ENCODE results near the gene TMEM213.

DNA sequence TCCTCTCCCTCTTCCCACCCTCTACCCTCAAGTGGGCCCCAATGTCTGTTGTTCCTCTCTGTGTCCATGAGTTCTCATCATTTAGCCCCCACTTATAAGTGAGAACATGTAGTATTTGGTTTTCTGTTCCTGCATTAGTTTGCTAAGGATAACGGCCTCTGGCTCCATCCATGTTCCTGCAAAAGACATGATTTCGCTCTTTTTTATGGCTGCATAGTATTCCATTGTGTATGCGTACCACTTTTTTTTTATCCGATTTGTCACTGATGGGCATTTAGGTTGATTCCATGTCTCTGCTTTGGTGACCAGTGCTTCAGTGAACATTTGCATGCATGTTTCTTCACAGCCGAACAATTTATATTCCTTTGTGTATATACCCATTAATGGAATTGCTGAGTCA, 51.9 kb downstream of the TMEM213 start:
- no peak for TF ChIP-seq BACH1 (IDR thresholded peaks at IDR 0.05; ENCODE audit: low read length)
- TF ChIP-seq, protein P1, sequence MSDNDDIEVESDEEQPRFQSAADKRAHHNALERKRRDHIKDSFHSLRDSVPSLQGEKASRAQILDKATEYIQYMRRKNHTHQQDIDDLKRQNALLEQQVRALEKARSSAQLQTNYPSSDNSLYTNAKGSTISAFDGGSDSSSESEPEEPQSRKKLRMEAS (IDR thresholded peaks at IDR 0.05): no peak
- TF ChIP-seq, protein P2, sequence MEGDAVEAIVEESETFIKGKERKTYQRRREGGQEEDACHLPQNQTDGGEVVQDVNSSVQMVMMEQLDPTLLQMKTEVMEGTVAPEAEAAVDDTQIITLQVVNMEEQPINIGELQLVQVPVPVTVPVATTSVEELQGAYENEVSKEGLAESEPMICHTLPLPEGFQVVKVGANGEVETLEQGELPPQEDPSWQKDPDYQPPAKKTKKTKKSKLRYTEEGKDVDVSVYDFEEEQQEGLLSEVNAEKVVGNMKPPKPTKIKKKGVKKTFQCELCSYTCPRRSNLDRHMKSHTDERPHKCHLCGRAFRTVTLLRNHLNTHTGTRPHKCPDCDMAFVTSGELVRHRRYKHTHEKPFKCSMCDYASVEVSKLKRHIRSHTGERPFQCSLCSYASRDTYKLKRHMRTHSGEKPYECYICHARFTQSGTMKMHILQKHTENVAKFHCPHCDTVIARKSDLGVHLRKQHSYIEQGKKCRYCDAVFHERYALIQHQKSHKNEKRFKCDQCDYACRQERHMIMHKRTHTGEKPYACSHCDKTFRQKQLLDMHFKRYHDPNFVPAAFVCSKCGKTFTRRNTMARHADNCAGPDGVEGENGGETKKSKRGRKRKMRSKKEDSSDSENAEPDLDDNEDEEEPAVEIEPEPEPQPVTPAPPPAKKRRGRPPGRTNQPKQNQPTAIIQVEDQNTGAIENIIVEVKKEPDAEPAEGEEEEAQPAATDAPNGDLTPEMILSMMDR (IDR thresholded peaks at IDR 0.05; ENCODE audit: control extremely low read depth in 1 of 3, insufficient read depth in 1 of 3, low read depth in 1 of 3, low read length in 3 of 3): no peak
- TF ChIP-seq SP1 (IDR thresholded peaks at IDR 0.05; ENCODE audit: low read depth, low read length): no peak
- no peak for TF ChIP-seq NANOG (IDR thresholded peaks at IDR 0.05; ENCODE audit: insufficient read depth, low read depth, low read length, poor library complexity, severe bottlenecking)
- TF ChIP-seq MAFK (IDR thresholded peaks at IDR 0.05; ENCODE audit: low read depth, low read length): no peak
- TF ChIP-seq NRF1 (IDR thresholded peaks at IDR 0.05; ENCODE audit: low read depth, low read length): no peak

Data from H1 (cell line).